Neural crest cell (in vitro differentiated cells): Measurements from ENCODE around the gene CLOCK. TPM values are rescaled to one million over a fixed set of nuclear protein-coding genes. Genes with fewer than 3 reads are reported as not detected.

Source experiments
- DNase-seq: peaks from one replicate; pipeline ENCODE4 v3.0.0; 2021; ENCODE audit warnings: low read depth, mixed read lengths, low spot score
- H3K27ac Mint-ChIP-seq: one replicate; pipeline ENCODE4 v1.8.0; 2021; ENCODE audit warnings: mild to moderate bottlenecking, mixed read lengths; ENCODE audit not compliant: unreplicated experiment
- H3K27me3 Mint-ChIP-seq: 2 replicates; pipeline ENCODE4 v1.8.0; 2021; ENCODE audit warnings: low read depth, mild to moderate bottlenecking, mixed read lengths
- H3K36me3 Mint-ChIP-seq: 2 replicates; pipeline ENCODE4 v1.8.0; 2021; ENCODE audit warnings: low read depth, mild to moderate bottlenecking, mixed read lengths
- H3K4me1 Mint-ChIP-seq: 2 replicates; pipeline ENCODE4 v1.8.0; 2021; ENCODE audit warnings: mixed read lengths
- H3K4me3 Mint-ChIP-seq: one replicate; pipeline ENCODE4 v1.8.0; 2021; ENCODE audit warnings: mild to moderate bottlenecking, mixed read lengths
- H3K9me3 Mint-ChIP-seq: 2 replicates; pipeline ENCODE4 v1.8.0; 2021; ENCODE audit warnings: mixed read lengths
- CTCF ChIP-seq: fragments of 200-600 bp; sonication (generic); conservative IDR thresholded peaks from 2 replicates; pipeline ENCODE4 v1.5.0; 2021; ENCODE audit warnings: antibody characterized with exemption, mild to moderate bottlenecking
- total RNA-seq: library from RNA; stranded (reverse); gene quantifications from 2 replicates; pipeline ENCODE4 v1.2.1, GENCODE V29; 2021

CLOCK gene
- total RNA-seq, 1 donor from 2014 or later: 21.6 TPM

- DNase-seq: no peak
- TF ChIP-seq CTCF: no peak
- Mint-ChIP-seq H3K9me3 (no peaks in the 10 kb centered on the region), H3K27ac (no peak overlapping the region), H3K4me3 (no peak overlapping the region), H3K27me3 (no peaks in the 10 kb centered on the region), H3K36me3 (peaks cover 8% of the 10 kb centered on the region), H3K4me1 (no peaks in the 10 kb centered on the region)
Observed at GRCh38 chr4:55445921-55446577, 100.7 kb downstream of the CLOCK start.

- Mint-ChIP-seq H3K27ac (no peak overlapping the region), H3K9me3 (no peaks in the 10 kb centered on the region), H3K27me3 (no peaks in the 10 kb centered on the region), H3K36me3 (peaks cover 9% of the 10 kb centered on the region), H3K4me3 (no peak overlapping the region), H3K4me1 (no peaks in the 10 kb centered on the region)
- TF ChIP-seq CTCF: no peak
- DNase-seq: no peak
Observed at GRCh38 chr4:55444827-55445226, 101.9 kb downstream of the CLOCK start.

- TF ChIP-seq CTCF: no peak
- Mint-ChIP-seq H3K36me3 (peaks cover 9% of the 10 kb centered on the region), H3K4me3 (no peak overlapping the region), H3K9me3 (no peaks in the 10 kb centered on the region), H3K27ac (no peak overlapping the region), H3K4me1 (no peaks in the 10 kb centered on the region), H3K27me3 (no peaks in the 10 kb centered on the region)
- DNase-seq: no peak
Observed at GRCh38 chr4:55442541-55442940, 104.2 kb downstream of the CLOCK start.

- Mint-ChIP-seq H3K36me3 (peaks cover 9% of the 10 kb centered on the region), H3K4me3 (no peak overlapping the region), H3K9me3 (no peaks in the 10 kb centered on the region), H3K27ac (no peak overlapping the region), H3K27me3 (no peaks in the 10 kb centered on the region), H3K4me1 (no peaks in the 10 kb centered on the region)
- TF ChIP-seq CTCF: no peak
- no peak for DNase-seq
Observed at GRCh38 chr4:55440786-55441185, 105.9 kb downstream of the CLOCK start.

GRCh38 chr4:55439023-55439422, 107.7 kb downstream of the CLOCK start:
- Mint-ChIP-seq H3K4me3 (no peak overlapping the region), H3K27ac (no peak overlapping the region), H3K27me3 (no peaks in the 10 kb centered on the region), H3K4me1 (no peaks in the 10 kb centered on the region), H3K9me3 (no peaks in the 10 kb centered on the region), H3K36me3 (peaks cover 15% of the 10 kb centered on the region)
- TF ChIP-seq CTCF: no peak
- no peak for DNase-seq

- no peak overlapping the region for H3K27ac Mint-ChIP-seq
- no peak overlapping the region for H3K4me3 Mint-ChIP-seq
- no peak for TF ChIP-seq CTCF
- H3K4me1 Mint-ChIP-seq: no peaks in the 10 kb centered on the region
- DNase-seq: no peak
- H3K27me3 Mint-ChIP-seq: no peaks in the 10 kb centered on the region
- peaks cover 15% of the 10 kb centered on the region for H3K36me3 Mint-ChIP-seq
- no peaks in the 10 kb centered on the region for H3K9me3 Mint-ChIP-seq
Observed at GRCh38 chr4:55438314-55438713, 108.4 kb downstream of the CLOCK start.
